GM19455 (cell line): ENCODE results near the gene AGPAT3.

Experiments used
- ATAC-seq: cut with Tn5 transposase; IDR thresholded peaks from one replicate; pipeline ENCODE4 v1.9.1; 2021; ENCODE audit not compliant: unreplicated experiment

AGPAT3 gene

GRCh38 chr21:43921571-43921978 is 56.6 kb downstream of the AGPAT3 start:
- ATAC-seq, result no peak

- ATAC-seq, result no peak
Measured at GRCh38 chr21:43921979-43922945, 57.2 kb downstream of the AGPAT3 start.

GRCh38 chr21:43922949-43923348 is 57.9 kb downstream of the AGPAT3 start:
- ATAC-seq, result no peak

- ATAC-seq, result no peak
Measured at GRCh38 chr21:43923391-43923790, 58.4 kb downstream of the AGPAT3 start.

- no peak for ATAC-seq
Measured at GRCh38 chr21:43924421-43925095, 59.5 kb downstream of the AGPAT3 start.

- no peak for ATAC-seq
Measured at GRCh38 chr21:43925096-43925481, 60.1 kb downstream of the AGPAT3 start.

GRCh38 chr21:43925609-43926008 is 60.6 kb downstream of the AGPAT3 start:
- no peak for ATAC-seq

- no peak for ATAC-seq
Measured at GRCh38 chr21:43926196-43926595, 61.2 kb downstream of the AGPAT3 start.

GRCh38 chr21:43927591-43928221 is 62.7 kb downstream of the AGPAT3 start:
- ATAC-seq, result no peak

GRCh38 chr21:43928222-43929125 is 63.5 kb downstream of the AGPAT3 start:
- ATAC-seq, result no peak

- ATAC-seq, result no peak
Measured at GRCh38 chr21:43929217-43929971, 64.4 kb downstream of the AGPAT3 start.

GRCh38 chr21:43930074-43930847 is 65.2 kb downstream of the AGPAT3 start:
- no peak for ATAC-seq

GRCh38 chr21:43930848-43931375 is 65.9 kb downstream of the AGPAT3 start:
- no peak for ATAC-seq

- ATAC-seq, result no peak
Measured at GRCh38 chr21:43931489-43931888, 66.5 kb downstream of the AGPAT3 start.

- ATAC-seq, result no peak
Measured at GRCh38 chr21:43932005-43932404, 67.0 kb downstream of the AGPAT3 start.

GRCh38 chr21:43933199-43933598 is 68.2 kb downstream of the AGPAT3 start:
- ATAC-seq, result no peak

GRCh38 chr21:43933680-43934079 is 68.7 kb downstream of the AGPAT3 start:
- ATAC-seq, result no peak

- no peak for ATAC-seq
Measured at GRCh38 chr21:43934116-43934515, 69.1 kb downstream of the AGPAT3 start.
